ENCODE results near the gene PRDM15. TPM values are rescaled to one million over a fixed set of nuclear protein-coding genes. Genes with fewer than 3 reads are reported as not detected.

PRDM15 gene
- total RNA-seq, 4 donors from 2014 or later: 11.8 to 33.7 (median 18.5) TPM

- no peak for DNase-seq (ENCODE audit: low spot score in 2 of 2)
- Histone ChIP-seq H3K9me3 (no peaks in the 10 kb centered on the region), H3K27me3 (no peaks in the 10 kb centered on the region), H3K4me3 (no peak overlapping the region), H3K27ac (no peak overlapping the region), H3K4me1 (peaks cover 0 to 17% (median 0%) of the 10 kb centered on the region in 4 donors), H3K36me3 (peaks cover 0 to 85% (median 0%) of the 10 kb centered on the region in 3 donors)
- TF ChIP-seq EP300 (IDR thresholded peaks at IDR 0.05) (no peak), CTCF (IDR thresholded peaks at IDR 0.05) (no peak), POLR2A (IDR thresholded peaks at IDR 0.05) (no peak)
- WGBS, 2 donors: 89 to 92% methylated on average over 15 to 16 of the region's 16 CpGs
Observed at GRCh38 chr21:41892726-41893125, 13.6 kb upstream of the PRDM15 start.

- peaks cover 0 to 75% (median 0%) of the 10 kb centered on the region in 3 donors for H3K36me3 ChIP-seq
- DNase-seq (ENCODE audit: low spot score in 2 of 2): no peak
- 89 to 90% methylated on average over 5 of the region's 5 CpGs for WGBS, 2 donors
- no peaks in the 10 kb centered on the region for H3K27me3 ChIP-seq
- H3K4me3 ChIP-seq: no peak overlapping the region
- no peak for TF ChIP-seq EP300 (IDR thresholded peaks at IDR 0.05)
- TF ChIP-seq CTCF (IDR thresholded peaks at IDR 0.05): no peak
- no peak for TF ChIP-seq POLR2A (IDR thresholded peaks at IDR 0.05)
- H3K9me3 ChIP-seq: no peaks in the 10 kb centered on the region
- no peak overlapping the region for H3K27ac ChIP-seq
- peaks cover 0 to 8% (median 0%) of the 10 kb centered on the region in 4 donors for H3K4me1 ChIP-seq
Observed at GRCh38 chr21:41891132-41891531, 12.0 kb upstream of the PRDM15 start.

- H3K9me3 ChIP-seq: no peaks in the 10 kb centered on the region
- no peak for TF ChIP-seq POLR2A (IDR thresholded peaks at IDR 0.05)
- TF ChIP-seq CTCF (IDR thresholded peaks at IDR 0.05): no peak
- TF ChIP-seq EP300 (IDR thresholded peaks at IDR 0.05): no peak
- 76 to 92% methylated on average over 6 of the region's 6 CpGs for WGBS, 2 donors
- H3K27ac ChIP-seq: no peak overlapping the region
- no peak overlapping the region for H3K4me3 ChIP-seq
- no peaks in the 10 kb centered on the region for H3K27me3 ChIP-seq
- H3K4me1 ChIP-seq: peaks cover 0 to under 1% (median 0%) of the 10 kb centered on the region in 4 donors
- DNase-seq (ENCODE audit: low spot score in 2 of 2): no peak
- H3K36me3 ChIP-seq: peaks cover 0 to 75% (median 0%) of the 10 kb centered on the region in 3 donors
Observed at GRCh38 chr21:41890355-41890754, 11.2 kb upstream of the PRDM15 start.

GRCh38 chr21:41888749-41889376 is 9.7 kb upstream of the PRDM15 start:
- Histone ChIP-seq H3K4me1 (no peaks in the 10 kb centered on the region), H3K27ac (peak overlapping the region in 2 of 4 donors; percentile 16 to 45), H3K36me3 (peaks cover 0 to 60% (median 0%) of the 10 kb centered on the region in 3 donors), H3K9me3 (no peaks in the 10 kb centered on the region), H3K4me3 (no peak overlapping the region), H3K27me3 (no peaks in the 10 kb centered on the region)
- peak; percentile 17 to 19 for DNase-seq (ENCODE audit: low spot score in 2 of 2)
- TF ChIP-seq CTCF (IDR thresholded peaks at IDR 0.05) (no peak), POLR2A (IDR thresholded peaks at IDR 0.05) (no peak), EP300 (IDR thresholded peaks at IDR 0.05) (peak in 1 of 2 donors; percentile 15)
- 70 to 81% methylated on average over 13 of the region's 13 CpGs for WGBS, 2 donors

- Histone ChIP-seq H3K9me3 (no peaks in the 10 kb centered on the region), H3K36me3 (peaks cover 0 to 48% (median 0%) of the 10 kb centered on the region in 3 donors), H3K4me3 (no peak overlapping the region), H3K27ac (no peak overlapping the region), H3K27me3 (no peaks in the 10 kb centered on the region), H3K4me1 (no peaks in the 10 kb centered on the region)
- DNase-seq (ENCODE audit: low spot score in 2 of 2): no peak
- no peak for TF ChIP-seq EP300 (IDR thresholded peaks at IDR 0.05)
- no peak for TF ChIP-seq CTCF (IDR thresholded peaks at IDR 0.05)
- no peak for TF ChIP-seq POLR2A (IDR thresholded peaks at IDR 0.05)
- WGBS, 2 donors: 80 to 89% methylated on average over 5 of the region's 5 CpGs
Observed at GRCh38 chr21:41887667-41888066, 8.5 kb upstream of the PRDM15 start.

Data from tibial nerve (tissue), 4 donors.